DOHH2 (cell line): ENCODE data around the gene MRPS23.
A peak's percentile ranks its signal among the peaks of the same experiment; 100 is the strongest.

Source experiments
- H3F3A ChIP-seq: fragments of 200-600 bp; sonication (generic), shearing (Covaris generic); 2 replicates; pipeline ENCODE4 v1.6.0; 2016; ENCODE audit warnings: antibody characterized with exemption, mild to moderate bottlenecking; ENCODE audit not compliant: control insufficient read depth, insufficient read depth
- H3K27ac ChIP-seq: fragments of 200-600 bp; sonication (generic); 2 replicates; pipeline ENCODE4 v1.5.1; 2014; ENCODE audit warnings: low read depth, mild to moderate bottlenecking, low read length, moderate library complexity
- H3K27me3 ChIP-seq: fragments of 200-600 bp; sonication (generic); 2 replicates; pipeline ENCODE4 v1.6.1; 2014; ENCODE audit warnings: mild to moderate bottlenecking, low read length, mixed read lengths; ENCODE audit not compliant: control insufficient read depth
- H3K36me3 ChIP-seq: fragments of 200-600 bp; sonication (generic); 2 replicates; pipeline ENCODE4 v1.6.1; 2014; ENCODE audit warnings: mild to moderate bottlenecking, low read length, moderate library complexity, mixed read lengths; ENCODE audit not compliant: control insufficient read depth
- H3K4me1 ChIP-seq: fragments of 200-600 bp; sonication (generic); 2 replicates; pipeline ENCODE4 v1.6.1; 2014; ENCODE audit warnings: mild to moderate bottlenecking, low read length, mixed read lengths; ENCODE audit not compliant: control insufficient read depth
- H3K4me2 ChIP-seq: fragments of 200-600 bp; sonication (generic); 2 replicates; pipeline ENCODE4 v1.6.0; 2014; ENCODE audit warnings: mild to moderate bottlenecking, low read length, moderate library complexity
- H3K4me3 ChIP-seq: fragments of 200-600 bp; sonication (generic); 2 replicates; pipeline ENCODE4 v1.5.1; 2014; ENCODE audit warnings: mild to moderate bottlenecking, low read length, mixed read lengths
- H3K79me2 ChIP-seq: fragments of 200-600 bp; sonication (generic); 2 replicates; pipeline ENCODE4 v1.6.1; 2014; ENCODE audit warnings: mild to moderate bottlenecking, low read length, mixed read lengths; ENCODE audit not compliant: control insufficient read depth
- H3K9me2 ChIP-seq: fragments of 200-600 bp; sonication (generic); replicated peaks from 2 replicates; pipeline ENCODE4 v1.6.1; 2014; ENCODE audit warnings: mild to moderate bottlenecking, low read length, mixed read lengths; ENCODE audit not compliant: control insufficient read depth
- H3K9me3 ChIP-seq: fragments of 200-600 bp; sonication (generic); 2 replicates; pipeline ENCODE4 v1.6.1; 2014; ENCODE audit warnings: antibody characterized with exemption, low read length, mixed read lengths; ENCODE audit not compliant: control insufficient read depth, insufficient read depth
- H4K20me1 ChIP-seq: fragments of 200-600 bp; sonication (generic); 2 replicates; pipeline ENCODE4 v1.6.0; 2014; ENCODE audit warnings: low read depth, mild to moderate bottlenecking, antibody characterized with exemption, low read length, moderate library complexity; ENCODE audit not compliant: control insufficient read depth, insufficient read depth
- EZH2phosphoT487 ChIP-seq: fragments of 200-600 bp; sonication (generic); IDR thresholded peaks from 2 replicates; pipeline ENCODE4 v1.6.1; 2017; ENCODE audit warnings: borderline replicate concordance, mild to moderate bottlenecking, antibody characterized with exemption, low read length, moderate library complexity, mixed read lengths
- TF ChIP-seq, protein P1 (sequence below): fragments of 200-600 bp; sonication (generic); IDR thresholded peaks from one replicate; pipeline ENCODE4 v1.5.1; 2014; ENCODE audit warnings: antibody characterized with exemption, mild to moderate bottlenecking, low read depth, low read length; ENCODE audit not compliant: poor library complexity, severe bottlenecking

Gene MRPS23

DNA sequence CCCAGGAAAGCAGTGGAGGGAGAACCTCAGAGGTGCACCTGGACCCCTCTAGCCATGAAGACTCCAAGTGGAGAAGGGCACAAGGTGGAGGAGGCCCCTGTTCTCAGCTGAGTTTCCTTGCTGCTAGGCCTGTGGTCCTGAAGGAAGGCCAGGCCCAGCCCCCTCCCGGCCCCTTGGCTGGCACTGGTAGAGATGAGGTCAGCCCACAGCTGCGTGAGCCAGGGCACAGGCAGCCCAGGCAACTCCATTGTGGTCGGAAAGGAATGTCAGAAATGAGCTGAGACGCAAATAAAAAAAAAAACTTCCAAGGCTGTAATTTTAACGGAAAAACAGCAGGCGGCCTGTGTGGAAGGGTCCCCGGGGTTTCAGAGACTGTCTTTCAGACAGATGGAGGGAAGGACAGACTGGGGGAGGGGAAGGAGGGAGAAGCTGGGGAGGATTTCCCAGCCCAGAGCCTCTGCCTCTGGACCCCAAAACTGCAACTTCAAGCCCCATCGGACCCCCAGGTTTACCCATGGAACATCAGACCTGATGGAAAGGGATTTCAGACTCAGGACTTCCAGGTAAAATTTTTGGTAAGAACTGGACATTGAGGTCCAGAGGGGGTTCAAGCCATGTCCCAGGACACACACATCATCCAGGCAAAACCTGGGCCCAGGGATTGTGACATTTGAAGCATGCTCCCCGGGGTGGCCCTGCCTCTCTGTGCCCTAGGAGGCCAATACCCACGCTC is 25.6 kb upstream of the MRPS23 start:
- TF ChIP-seq EZH2phosphoT487: no peak
- TF ChIP-seq, protein P1, sequence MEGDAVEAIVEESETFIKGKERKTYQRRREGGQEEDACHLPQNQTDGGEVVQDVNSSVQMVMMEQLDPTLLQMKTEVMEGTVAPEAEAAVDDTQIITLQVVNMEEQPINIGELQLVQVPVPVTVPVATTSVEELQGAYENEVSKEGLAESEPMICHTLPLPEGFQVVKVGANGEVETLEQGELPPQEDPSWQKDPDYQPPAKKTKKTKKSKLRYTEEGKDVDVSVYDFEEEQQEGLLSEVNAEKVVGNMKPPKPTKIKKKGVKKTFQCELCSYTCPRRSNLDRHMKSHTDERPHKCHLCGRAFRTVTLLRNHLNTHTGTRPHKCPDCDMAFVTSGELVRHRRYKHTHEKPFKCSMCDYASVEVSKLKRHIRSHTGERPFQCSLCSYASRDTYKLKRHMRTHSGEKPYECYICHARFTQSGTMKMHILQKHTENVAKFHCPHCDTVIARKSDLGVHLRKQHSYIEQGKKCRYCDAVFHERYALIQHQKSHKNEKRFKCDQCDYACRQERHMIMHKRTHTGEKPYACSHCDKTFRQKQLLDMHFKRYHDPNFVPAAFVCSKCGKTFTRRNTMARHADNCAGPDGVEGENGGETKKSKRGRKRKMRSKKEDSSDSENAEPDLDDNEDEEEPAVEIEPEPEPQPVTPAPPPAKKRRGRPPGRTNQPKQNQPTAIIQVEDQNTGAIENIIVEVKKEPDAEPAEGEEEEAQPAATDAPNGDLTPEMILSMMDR: peak; percentile 8
- H3K27ac ChIP-seq: no peak overlapping the region
- no peak overlapping the region for H3K4me2 ChIP-seq
- peaks cover 48% of the 10 kb centered on the region for H3K27me3 ChIP-seq
- peaks cover 32% of the 10 kb centered on the region for H3K4me1 ChIP-seq
- H3K4me3 ChIP-seq: no peak overlapping the region
- no peaks in the 10 kb centered on the region for H3K9me3 ChIP-seq
- H3K9me2 ChIP-seq: no peaks in the 10 kb centered on the region
- no peaks in the 10 kb centered on the region for H3K79me2 ChIP-seq
- no peaks in the 10 kb centered on the region for H4K20me1 ChIP-seq
- H3F3A ChIP-seq: no peaks in the 10 kb centered on the region
- H3K36me3 ChIP-seq: no peaks in the 10 kb centered on the region

DNA sequence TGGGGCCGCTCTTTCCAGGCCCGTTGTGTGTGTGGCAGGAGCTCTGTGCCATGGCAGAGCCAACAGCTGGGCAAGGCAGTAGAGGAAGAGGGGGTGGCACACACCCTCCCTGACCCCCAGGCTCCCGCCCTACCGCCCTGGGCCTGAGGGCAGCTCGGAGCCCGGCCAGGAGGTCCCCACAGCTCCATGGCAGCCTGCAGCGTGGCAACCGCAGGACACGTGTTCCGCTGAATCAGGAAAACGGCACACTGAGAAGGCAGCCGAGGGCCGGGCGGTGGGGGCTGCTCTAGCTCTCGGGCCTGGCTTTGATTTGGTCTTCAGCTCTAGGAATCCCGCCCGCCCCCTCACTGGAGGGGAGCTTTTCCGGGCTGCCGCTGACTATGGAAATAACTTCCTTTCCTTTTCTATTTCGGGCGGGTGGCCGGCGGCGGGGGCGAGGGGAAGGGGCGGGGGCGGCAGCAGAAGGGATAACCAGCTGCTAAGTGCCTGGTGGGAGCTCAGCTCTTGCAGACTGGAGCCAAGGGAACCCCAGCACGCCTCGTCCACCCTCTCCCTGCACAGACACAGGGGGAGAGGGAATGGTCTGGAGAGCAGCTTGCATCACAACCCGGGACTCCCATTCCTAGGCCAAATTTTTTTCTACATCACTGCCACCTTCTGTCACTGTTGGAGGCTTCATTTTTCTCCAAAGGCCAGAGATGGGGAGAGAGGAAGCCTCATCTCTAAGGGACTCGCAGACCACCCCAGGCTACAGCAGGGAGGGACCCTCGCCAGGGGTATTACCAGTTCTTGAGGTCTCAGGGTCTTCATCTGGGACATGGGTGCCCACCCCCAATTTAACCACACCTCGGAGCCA is 24.8 kb upstream of the MRPS23 start:
- Histone ChIP-seq H3K4me1 (peaks cover 32% of the 10 kb centered on the region), H4K20me1 (no peaks in the 10 kb centered on the region), H3K79me2 (no peaks in the 10 kb centered on the region), H3K4me2 (peak overlapping the region; percentile 37; the same call in 1 of the 2 replicates), H3K36me3 (no peaks in the 10 kb centered on the region), H3K9me2 (no peaks in the 10 kb centered on the region), H3K27me3 (peaks cover 44% of the 10 kb centered on the region), H3K9me3 (no peaks in the 10 kb centered on the region), H3F3A (no peaks in the 10 kb centered on the region), H3K27ac (no peak overlapping the region), H3K4me3 (no peak overlapping the region)
- TF ChIP-seq, protein P1: no peak

DNA sequence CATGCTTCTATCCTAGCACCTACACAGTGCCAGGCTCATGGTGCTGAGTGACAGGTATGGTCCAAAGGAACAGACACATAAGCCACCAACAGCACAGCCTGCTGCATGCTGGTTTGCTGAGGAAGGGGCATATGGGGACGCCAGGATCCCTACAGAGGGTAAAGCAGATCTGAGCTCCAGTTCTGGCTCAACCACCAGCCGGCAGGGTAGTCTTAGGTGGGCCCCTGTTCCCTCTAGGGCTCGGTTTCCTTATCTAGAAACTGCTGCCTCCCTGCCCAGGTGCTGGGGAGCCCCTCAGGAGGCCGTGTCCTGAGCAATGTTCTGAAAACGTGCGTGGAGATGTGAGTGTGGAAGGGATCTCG is 24.2 kb upstream of the MRPS23 start:
- Histone ChIP-seq H3F3A (no peaks in the 10 kb centered on the region), H3K4me3 (no peak overlapping the region), H3K27ac (no peak overlapping the region), H3K4me2 (peak overlapping the region; percentile 37; the same call in 1 of the 2 replicates), H4K20me1 (no peaks in the 10 kb centered on the region), H3K36me3 (no peaks in the 10 kb centered on the region), H3K9me2 (no peaks in the 10 kb centered on the region), H3K79me2 (no peaks in the 10 kb centered on the region), H3K9me3 (no peaks in the 10 kb centered on the region), H3K4me1 (peaks cover 33% of the 10 kb centered on the region), H3K27me3 (peaks cover 42% of the 10 kb centered on the region)
- TF ChIP-seq, protein P1: no peak
- no peak for TF ChIP-seq EZH2phosphoT487
